ENCODE measurements around the gene RNF11.

GRCh38 chr1:51210676-51211075, 25.4 kb upstream of the RNF11 start:
- TF ChIP-seq EZH2 (IDR thresholded peaks at IDR 0.05) (no peak), POLR2AphosphoS5 (IDR thresholded peaks at IDR 0.05; ENCODE audit: borderline replicate concordance, low read depth, low read length) (no peak)

All from SK-N-MC (cell line).